ENCODE results near the gene FOSL2.

FOSL2 gene

GRCh38 chr2:28439763-28440162, 47.1 kb downstream of the FOSL2 start:
- Histone ChIP-seq H3K4me3 (replicated peaks; ENCODE audit: insufficient read depth, low read length) (no peak overlapping the region), H3K27ac (replicated peaks) (no peak overlapping the region), H3K27me3 (ENCODE audit: insufficient read depth, poor library complexity, severe bottlenecking) (no peaks in the 10 kb centered on the region)
- DNase-seq (ENCODE audit: low read depth in 1 of 2, low spot score in 1 of 2): no peak
- no peak for TF ChIP-seq CTCF (IDR thresholded peaks at IDR 0.05; ENCODE audit: insufficient read depth, low read length)

- DNase-seq (ENCODE audit: low read depth in 1 of 2, low spot score in 1 of 2): no peak
- Histone ChIP-seq H3K4me3 (replicated peaks; ENCODE audit: insufficient read depth, low read length) (no peak overlapping the region), H3K27ac (replicated peaks) (no peak overlapping the region), H3K27me3 (ENCODE audit: insufficient read depth, poor library complexity, severe bottlenecking) (no peaks in the 10 kb centered on the region)
- TF ChIP-seq GABPA (IDR thresholded peaks at IDR 0.05; ENCODE audit: low read depth): no peak
- no peak for TF ChIP-seq REST (IDR thresholded peaks at IDR 0.05; ENCODE audit: insufficient replicate concordance, low read depth)
- no peak for TF ChIP-seq POLR2AphosphoS5 (IDR thresholded peaks at IDR 0.05; ENCODE audit: low read depth)
- no peak for TF ChIP-seq SPI1 (IDR thresholded peaks at IDR 0.05; ENCODE audit: borderline replicate concordance, low read depth)
- TF ChIP-seq CTCF (IDR thresholded peaks at IDR 0.05; ENCODE audit: insufficient read depth, low read length): no peak
Measured at GRCh38 chr2:28442328-28442727, 49.7 kb downstream of the FOSL2 start.

- TF ChIP-seq REST (IDR thresholded peaks at IDR 0.05; ENCODE audit: insufficient replicate concordance, low read depth): no peak
- TF ChIP-seq CTCF (IDR thresholded peaks at IDR 0.05; ENCODE audit: insufficient read depth, low read length): no peak
- TF ChIP-seq SPI1 (IDR thresholded peaks at IDR 0.05; ENCODE audit: borderline replicate concordance, low read depth): no peak
- no peak for TF ChIP-seq POLR2AphosphoS5 (IDR thresholded peaks at IDR 0.05; ENCODE audit: low read depth)
- no peak for TF ChIP-seq GABPA (IDR thresholded peaks at IDR 0.05; ENCODE audit: low read depth)
- Histone ChIP-seq H3K27me3 (ENCODE audit: insufficient read depth, poor library complexity, severe bottlenecking) (no peaks in the 10 kb centered on the region), H3K27ac (replicated peaks) (no peak overlapping the region), H3K4me3 (replicated peaks; ENCODE audit: insufficient read depth, low read length) (no peak overlapping the region)
- no peak for DNase-seq (ENCODE audit: low read depth in 1 of 2, low spot score in 1 of 2)
Measured at GRCh38 chr2:28444956-28445355, 52.3 kb downstream of the FOSL2 start.

GRCh38 chr2:28445448-28446258, 53.0 kb downstream of the FOSL2 start:
- Histone ChIP-seq H3K27ac (replicated peaks) (no peak overlapping the region), H3K27me3 (ENCODE audit: insufficient read depth, poor library complexity, severe bottlenecking) (no peaks in the 10 kb centered on the region), H3K4me3 (replicated peaks; ENCODE audit: insufficient read depth, low read length) (no peak overlapping the region)
- TF ChIP-seq CTCF (IDR thresholded peaks at IDR 0.05; ENCODE audit: insufficient read depth, low read length) (no peak), REST (IDR thresholded peaks at IDR 0.05; ENCODE audit: insufficient replicate concordance, low read depth) (no peak)
- peak in 1 of 2 experiments; percentile 66 for DNase-seq (ENCODE audit: low read depth in 1 of 2, low spot score in 1 of 2)

Measured in HL-60 (cell line).